Measurements from ENCODE around the gene CPTP.

DNA sequence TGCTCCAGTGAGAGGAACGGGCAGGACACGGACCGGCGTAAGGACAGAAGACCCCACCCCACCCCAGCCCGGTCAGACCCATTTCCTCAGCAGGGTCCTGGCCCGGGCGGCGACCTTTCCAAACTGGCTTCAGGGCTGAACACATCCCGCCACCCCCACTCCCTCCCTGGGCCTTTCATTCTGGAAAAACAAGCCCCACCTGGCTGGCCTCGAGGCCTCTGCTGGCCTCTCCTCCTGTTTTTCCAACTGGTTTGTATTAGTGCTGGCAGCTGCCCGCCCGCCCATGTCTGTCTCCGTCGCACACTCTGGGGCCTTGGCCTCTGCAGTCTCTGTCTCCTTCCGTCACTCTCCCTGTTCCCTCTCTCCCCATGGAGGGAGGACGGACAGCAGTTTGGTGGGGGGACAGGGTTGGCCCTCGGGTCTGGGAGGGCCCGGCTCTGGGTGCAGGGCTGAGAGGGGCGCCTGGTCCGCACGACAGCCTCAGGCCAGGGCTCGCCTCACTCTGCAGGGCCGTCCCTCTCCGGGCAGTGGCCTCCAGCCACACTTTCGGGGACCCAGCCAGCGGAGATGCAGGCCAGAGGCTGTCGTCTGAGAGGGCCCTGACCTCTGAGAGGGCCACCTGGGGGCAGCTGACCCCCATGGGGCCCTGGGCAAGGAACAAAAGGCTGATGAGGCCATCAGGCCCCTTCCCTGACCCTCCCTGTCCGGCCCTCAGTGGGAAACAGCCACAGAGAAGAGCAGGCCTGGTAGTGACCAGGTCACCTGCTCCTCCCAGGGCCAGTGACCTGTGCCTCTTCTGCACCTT is 35.3 kb downstream of the CPTP start:
- TF ChIP-seq, protein P1, sequence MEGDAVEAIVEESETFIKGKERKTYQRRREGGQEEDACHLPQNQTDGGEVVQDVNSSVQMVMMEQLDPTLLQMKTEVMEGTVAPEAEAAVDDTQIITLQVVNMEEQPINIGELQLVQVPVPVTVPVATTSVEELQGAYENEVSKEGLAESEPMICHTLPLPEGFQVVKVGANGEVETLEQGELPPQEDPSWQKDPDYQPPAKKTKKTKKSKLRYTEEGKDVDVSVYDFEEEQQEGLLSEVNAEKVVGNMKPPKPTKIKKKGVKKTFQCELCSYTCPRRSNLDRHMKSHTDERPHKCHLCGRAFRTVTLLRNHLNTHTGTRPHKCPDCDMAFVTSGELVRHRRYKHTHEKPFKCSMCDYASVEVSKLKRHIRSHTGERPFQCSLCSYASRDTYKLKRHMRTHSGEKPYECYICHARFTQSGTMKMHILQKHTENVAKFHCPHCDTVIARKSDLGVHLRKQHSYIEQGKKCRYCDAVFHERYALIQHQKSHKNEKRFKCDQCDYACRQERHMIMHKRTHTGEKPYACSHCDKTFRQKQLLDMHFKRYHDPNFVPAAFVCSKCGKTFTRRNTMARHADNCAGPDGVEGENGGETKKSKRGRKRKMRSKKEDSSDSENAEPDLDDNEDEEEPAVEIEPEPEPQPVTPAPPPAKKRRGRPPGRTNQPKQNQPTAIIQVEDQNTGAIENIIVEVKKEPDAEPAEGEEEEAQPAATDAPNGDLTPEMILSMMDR (conservative IDR thresholded peaks at IDR 0.05; ENCODE audit: low read depth, low read length), result no peak
- TF ChIP-seq EZH2 (IDR thresholded peaks at IDR 0.05; ENCODE audit: low read length, unreplicated experiment), result no peak

Data from PC-3 (cell line).